Measurements from ENCODE around the gene COL28A1. TPM values are rescaled to one million over a fixed set of nuclear protein-coding genes. Genes with fewer than 3 reads are reported as not detected.

Gene COL28A1
- total RNA-seq, 4 donors from 2014 or later = 0.60 to 4.4 (median 4.1) TPM

DNA sequence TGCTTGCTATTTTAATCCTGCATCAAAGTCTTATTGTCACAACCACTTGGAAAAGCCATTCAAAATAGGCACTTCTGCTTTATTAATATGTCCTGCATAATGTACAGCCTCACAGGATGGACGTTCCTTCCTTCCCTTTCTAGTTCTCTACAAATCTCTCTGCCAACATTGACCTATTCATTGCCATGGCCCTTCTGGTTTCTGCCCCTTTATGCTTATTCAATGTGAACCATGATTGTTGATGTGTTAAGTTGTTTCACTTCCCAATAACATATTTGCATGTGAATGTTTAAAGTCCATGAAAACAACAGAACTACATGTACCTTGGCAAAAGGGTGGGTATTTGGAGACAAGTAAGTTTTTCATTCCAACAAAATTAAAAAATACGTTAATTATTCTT, 45.7 kb downstream of the COL28A1 start:
- H3K36me3 ChIP-seq = no peaks in the 10 kb centered on the region
- in situ Hi-C loops (cut with MboI; ENCODE audit: low pct_ligation_motif_present in 1 of 4, low pct_unique_long_range_greater_than_20kb in 1 of 4, low sequenced_read_pairs in 3 of 4) (no loop called here), intact Hi-C loops (cut with DNase I; ENCODE audit: low total_unique reads) (no loop called here)
- H3K27ac ChIP-seq = no peak overlapping the region
- no peaks in the 10 kb centered on the region for H3K27me3 ChIP-seq
- H3K4me1 ChIP-seq = no peaks in the 10 kb centered on the region
- TF ChIP-seq EP300 (IDR thresholded peaks at IDR 0.05; ENCODE audit: low read depth) = no peak
- TF ChIP-seq CTCF (IDR thresholded peaks at IDR 0.05) = no peak
- TF ChIP-seq POLR2A (IDR thresholded peaks at IDR 0.05) = no peak
- TF ChIP-seq POLR2AphosphoS5 (IDR thresholded peaks at IDR 0.05) = no peak
- H3K9me3 ChIP-seq = peaks cover 0 to 16% of the 10 kb centered on the region in 2 donors
- 72 to 74% methylated on average over 2 of the region's 2 CpGs for WGBS, 2 donors (ENCODE audit: low coverage in 1 of 2)
- no peak overlapping the region for H3K4me3 ChIP-seq
- DNase-seq = no peak

DNA sequence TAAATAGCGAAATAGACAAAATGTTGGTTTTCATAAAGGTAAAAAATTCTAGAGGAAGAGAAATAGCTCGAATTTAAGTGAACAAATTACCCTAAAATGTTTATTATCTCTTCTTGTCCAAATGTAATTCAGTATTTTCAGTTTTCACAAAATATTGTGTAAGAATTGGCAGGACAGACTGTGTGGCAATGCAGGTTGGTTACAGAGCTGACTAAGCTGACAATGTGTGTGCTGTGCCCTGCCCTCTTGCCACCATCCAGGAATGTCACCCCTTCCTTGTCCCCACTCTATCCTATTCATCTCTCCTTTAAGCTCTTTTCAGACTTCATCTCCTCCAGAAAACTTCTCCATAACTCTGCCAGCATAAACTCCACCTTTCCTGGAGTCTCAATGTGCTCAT, 46.1 kb downstream of the COL28A1 start:
- in situ Hi-C loops (cut with MboI; ENCODE audit: low pct_ligation_motif_present in 1 of 4, low pct_unique_long_range_greater_than_20kb in 1 of 4, low sequenced_read_pairs in 3 of 4) = no loop called here
- WGBS, 2 donors (ENCODE audit: low coverage in 1 of 2) = 84 to 85% methylated on average over 2 of the region's 2 CpGs

DNA sequence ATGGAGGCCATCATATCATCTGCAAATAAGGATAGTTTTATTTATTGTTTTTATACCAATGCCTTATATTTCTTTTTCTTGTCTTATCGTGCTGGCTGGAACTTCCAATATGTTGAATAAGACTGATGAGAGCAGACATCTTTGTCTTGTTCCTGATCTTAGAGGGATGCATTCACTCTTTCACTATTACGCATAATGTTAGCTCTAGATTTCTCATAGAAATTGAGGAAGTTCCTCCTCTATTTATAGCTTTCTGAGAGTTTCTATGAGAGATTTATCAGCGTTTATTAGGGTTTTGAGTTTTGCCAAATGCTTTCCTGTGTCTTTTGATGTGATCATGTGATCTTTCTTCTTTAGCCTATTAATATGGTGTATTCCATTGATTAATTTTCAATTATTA, 49.3 kb downstream of the COL28A1 start:
- TF ChIP-seq CTCF (IDR thresholded peaks at IDR 0.05) (no peak), POLR2AphosphoS5 (IDR thresholded peaks at IDR 0.05) (no peak), POLR2A (IDR thresholded peaks at IDR 0.05) (no peak), EP300 (IDR thresholded peaks at IDR 0.05; ENCODE audit: low read depth) (no peak)
- H3K4me3 ChIP-seq = no peak overlapping the region
- DNase-seq = no peak
- peaks cover 0 to 27% of the 10 kb centered on the region in 2 donors for H3K9me3 ChIP-seq
- no peak overlapping the region for H3K27ac ChIP-seq
- WGBS, 2 donors (ENCODE audit: low coverage in 1 of 2) = 81 to 83% methylated on average over 3 of the region's 3 CpGs
- in situ Hi-C loops (cut with MboI; ENCODE audit: low pct_ligation_motif_present in 1 of 4, low pct_unique_long_range_greater_than_20kb in 1 of 4, low sequenced_read_pairs in 3 of 4) (no loop called here), intact Hi-C loops (cut with DNase I; ENCODE audit: low total_unique reads) (no loop called here)
- H3K4me1 ChIP-seq = no peaks in the 10 kb centered on the region
- no peaks in the 10 kb centered on the region for H3K36me3 ChIP-seq
- no peaks in the 10 kb centered on the region for H3K27me3 ChIP-seq

More for the DNA sequence above, 46.1 kb downstream of the COL28A1 start:
- Histone ChIP-seq H3K4me1 (no peaks in the 10 kb centered on the region), H3K27me3 (no peaks in the 10 kb centered on the region), H3K9me3 (peaks cover 0 to 16% of the 10 kb centered on the region in 2 donors), H3K27ac (no peak overlapping the region), H3K36me3 (no peaks in the 10 kb centered on the region), H3K4me3 (no peak overlapping the region)
- DNase-seq = no peak
- TF ChIP-seq POLR2A (IDR thresholded peaks at IDR 0.05) = no peak
- no peak for TF ChIP-seq POLR2AphosphoS5 (IDR thresholded peaks at IDR 0.05)
- no peak for TF ChIP-seq CTCF (IDR thresholded peaks at IDR 0.05)
- TF ChIP-seq EP300 (IDR thresholded peaks at IDR 0.05; ENCODE audit: low read depth) = no peak
- intact Hi-C loops (cut with DNase I; ENCODE audit: low total_unique reads) = no loop called here

- Histone ChIP-seq H3K36me3 (no peaks in the 10 kb centered on the region), H3K27me3 (no peaks in the 10 kb centered on the region), H3K4me1 (no peaks in the 10 kb centered on the region), H3K9me3 (peaks cover 0 to 27% of the 10 kb centered on the region in 2 donors), H3K27ac (no peak overlapping the region), H3K4me3 (no peak overlapping the region)
- no peak for DNase-seq
- TF ChIP-seq POLR2AphosphoS5 (IDR thresholded peaks at IDR 0.05) (no peak), CTCF (IDR thresholded peaks at IDR 0.05) (no peak), EP300 (IDR thresholded peaks at IDR 0.05; ENCODE audit: low read depth) (no peak), POLR2A (IDR thresholded peaks at IDR 0.05) (no peak)
- intact Hi-C loops (cut with DNase I; ENCODE audit: low total_unique reads) (no loop called here), in situ Hi-C loops (cut with MboI; ENCODE audit: low pct_ligation_motif_present in 1 of 4, low pct_unique_long_range_greater_than_20kb in 1 of 4, low sequenced_read_pairs in 3 of 4) (no loop called here)
- 90 to 100% methylated on average over 1 of the region's 1 CpG for WGBS, 2 donors (ENCODE audit: low coverage in 1 of 2)
Measured at GRCh38 chr7:7484072-7484471, 51.6 kb downstream of the COL28A1 start.
